Activated naive CD4-positive, alpha-beta T cell treated with anti-CD3 and anti-CD28 coated beads, Interleukin-2, amount 50 U/mL, for 72 hours (primary cell): ENCODE results near the gene KRT17. TPM values are rescaled to one million over a fixed set of nuclear protein-coding genes. Genes with fewer than 3 reads are reported as not detected.

ENCODE experiments used
- ATAC-seq, 2 donors: fragments of 150-1000 bp; cut with Tn5 transposase; 2 replicates each; pipeline ENCODE4 v1.10.0; 2021; ENCODE audit warnings: mild to moderate bottlenecking in 2 of 2, moderate library complexity in 2 of 2
- DNase-seq, 2 donors: peaks; one replicate each; pipeline ENCODE4 v3.0.0; 2021 to 2022; ENCODE audit warnings: low spot score in 2 of 2
- H3K27ac Mint-ChIP-seq, 2 donors: one replicate each; pipeline ENCODE4 v1.8.0; 2022; ENCODE audit warnings: mild to moderate bottlenecking in 2 of 2, mixed read lengths in 2 of 2
- H3K36me3 Mint-ChIP-seq, 2 donors: one replicate each; pipeline ENCODE4 v1.8.0; 2022; ENCODE audit warnings: mixed read lengths in 2 of 2
- H3K9me3 Mint-ChIP-seq, 2 donors: one replicate each; pipeline ENCODE4 v1.8.0; 2022; ENCODE audit warnings: mixed read lengths in 2 of 2
- total RNA-seq, 2 donors: library from RNA; stranded (reverse); gene quantifications; one replicate each; pipeline ENCODE4 v1.2.3, GENCODE V29; 2022

The KRT17 gene
- total RNA-seq, 2 donors from 2014 or later, result 0.50 TPM; not detected in 1

DNA sequence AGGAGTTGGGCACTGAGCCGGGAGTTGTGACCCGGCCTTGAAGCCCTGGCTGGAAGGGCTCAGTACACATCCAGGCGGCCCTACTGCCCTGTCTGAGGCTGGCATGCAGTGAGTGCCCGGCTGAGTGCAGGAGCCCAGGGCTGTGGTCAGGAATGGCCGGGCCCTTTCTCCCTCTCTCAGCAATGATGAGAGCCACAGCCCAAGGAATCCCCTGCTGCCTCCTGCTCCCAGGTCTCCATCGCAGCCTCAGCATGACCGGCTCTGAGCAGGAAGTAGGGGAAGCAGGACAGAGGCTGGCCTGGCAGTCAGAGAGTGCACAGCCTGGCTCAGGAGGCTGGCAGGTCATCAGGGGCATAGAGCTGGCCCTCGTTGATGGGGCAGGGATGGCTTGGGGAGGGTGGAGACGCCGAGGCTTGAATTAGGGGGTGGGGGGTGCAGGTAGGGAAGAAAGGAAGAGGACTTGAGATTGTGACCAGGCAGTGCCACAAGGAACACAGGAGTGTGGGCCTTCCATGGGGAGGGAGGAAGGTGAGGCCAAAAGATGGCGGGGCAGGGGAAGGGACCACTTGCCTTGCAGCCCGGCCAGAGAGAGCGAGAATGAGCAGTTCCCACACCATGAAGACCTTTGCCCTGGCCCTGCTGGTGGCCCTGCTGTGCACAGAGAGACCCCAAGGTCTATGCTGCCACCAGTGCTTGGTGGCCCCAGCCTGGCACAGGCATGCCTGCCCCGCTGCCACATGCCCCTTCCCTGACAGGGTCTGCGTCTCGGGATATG, 32.1 kb upstream of the KRT17 start:
- Mint-ChIP-seq H3K27ac (no peak overlapping the region), H3K36me3 (no peaks in the 10 kb centered on the region), H3K9me3 (no peaks in the 10 kb centered on the region)
- DNase-seq (no peak), ATAC-seq (no peak)

DNA sequence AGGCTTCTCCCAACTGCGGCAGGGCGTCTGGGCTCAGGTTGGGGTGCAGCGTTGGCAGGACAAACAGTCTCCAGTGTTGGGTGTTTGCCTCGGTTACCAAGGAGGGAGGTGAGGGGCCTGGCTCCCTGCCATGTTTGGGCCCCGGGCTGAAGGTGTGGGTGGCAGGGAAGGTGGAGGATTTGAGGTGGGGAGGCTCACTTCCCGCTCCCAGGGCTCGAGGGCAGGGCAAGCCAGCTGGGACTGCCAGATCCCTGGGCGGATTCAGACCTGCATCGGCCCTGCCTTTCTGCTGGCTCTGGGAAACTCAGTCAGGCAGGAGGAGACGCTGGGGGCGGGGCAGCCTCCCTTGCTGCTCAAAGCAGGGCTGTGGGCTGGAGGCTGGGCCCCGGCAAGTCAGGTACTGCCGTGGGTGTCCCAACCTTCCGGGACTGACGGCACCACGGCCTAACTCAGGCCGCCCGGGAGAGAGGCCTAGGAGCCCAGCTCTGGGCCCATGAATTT, 31.3 kb upstream of the KRT17 start:
- Mint-ChIP-seq H3K36me3 (no peaks in the 10 kb centered on the region), H3K9me3 (no peaks in the 10 kb centered on the region), H3K27ac (no peak overlapping the region)
- no peak for ATAC-seq
- DNase-seq, result no peak

- H3K9me3 Mint-ChIP-seq, result no peaks in the 10 kb centered on the region
- no peak overlapping the region for H3K27ac Mint-ChIP-seq
- no peak for ATAC-seq
- no peaks in the 10 kb centered on the region for H3K36me3 Mint-ChIP-seq
- DNase-seq, result no peak
Measured at GRCh38 chr17:41654678-41655607, 30.6 kb upstream of the KRT17 start.

DNA sequence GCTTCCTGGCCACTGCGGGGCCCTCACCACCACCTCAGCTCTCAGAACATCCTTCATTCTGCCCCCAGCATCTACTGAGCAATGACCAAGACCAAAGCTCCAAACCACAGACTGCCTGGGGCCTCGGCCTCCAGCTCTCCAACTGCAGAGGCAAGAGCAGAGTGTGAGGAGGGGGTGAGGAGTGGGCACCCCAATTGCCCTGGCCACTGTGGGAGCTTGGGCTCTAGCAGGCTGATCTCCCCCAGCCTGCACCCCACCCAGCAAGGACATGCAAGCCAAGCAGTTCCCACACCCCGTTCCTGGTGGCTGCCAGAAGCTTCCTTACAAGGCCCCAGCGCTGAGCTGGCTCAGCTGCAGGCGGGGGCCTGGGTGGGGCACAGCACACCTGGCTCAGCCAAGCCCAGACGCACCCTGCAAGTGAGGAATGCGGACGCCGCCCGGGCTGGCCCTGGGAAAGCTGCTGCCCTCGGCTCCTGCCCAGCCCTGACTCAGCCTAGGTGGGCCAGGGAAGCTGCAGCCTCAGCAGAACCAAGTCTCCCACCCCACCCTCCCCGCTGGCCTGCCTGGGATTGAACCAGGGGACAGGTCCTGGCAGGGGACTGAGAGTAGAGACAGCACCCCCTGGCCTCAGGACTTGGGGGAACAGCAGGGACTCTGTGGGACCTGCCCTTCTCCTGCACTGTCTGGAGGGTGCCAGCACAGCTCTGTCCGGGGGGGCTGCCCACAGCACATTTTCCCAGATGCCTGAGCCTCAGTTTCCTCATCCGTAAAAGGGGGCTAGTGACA, 29.7 kb upstream of the KRT17 start:
- H3K9me3 Mint-ChIP-seq, result no peaks in the 10 kb centered on the region
- no peak for DNase-seq
- no peak for ATAC-seq
- no peak overlapping the region for H3K27ac Mint-ChIP-seq
- H3K36me3 Mint-ChIP-seq, result no peaks in the 10 kb centered on the region

GRCh38 chr17:41653421-41653820, 29.0 kb upstream of the KRT17 start:
- H3K27ac Mint-ChIP-seq, result no peak overlapping the region
- ATAC-seq (no peak), DNase-seq (no peak)
- H3K36me3 Mint-ChIP-seq, result no peaks in the 10 kb centered on the region
- no peaks in the 10 kb centered on the region for H3K9me3 Mint-ChIP-seq

GRCh38 chr17:41652461-41652970, 28.1 kb upstream of the KRT17 start:
- no peak for ATAC-seq
- H3K9me3 Mint-ChIP-seq, result no peaks in the 10 kb centered on the region

GRCh38 chr17:41651625-41652460, 27.5 kb upstream of the KRT17 start:
- no peaks in the 10 kb centered on the region for H3K36me3 Mint-ChIP-seq
- no peak overlapping the region for H3K27ac Mint-ChIP-seq
- ATAC-seq (no peak), DNase-seq (no peak)
- no peaks in the 10 kb centered on the region for H3K9me3 Mint-ChIP-seq

More at GRCh38 chr17:41652461-41652970, 28.1 kb upstream of the KRT17 start:
- no peak for DNase-seq
- Mint-ChIP-seq H3K36me3 (no peaks in the 10 kb centered on the region), H3K27ac (no peak overlapping the region)

DNA sequence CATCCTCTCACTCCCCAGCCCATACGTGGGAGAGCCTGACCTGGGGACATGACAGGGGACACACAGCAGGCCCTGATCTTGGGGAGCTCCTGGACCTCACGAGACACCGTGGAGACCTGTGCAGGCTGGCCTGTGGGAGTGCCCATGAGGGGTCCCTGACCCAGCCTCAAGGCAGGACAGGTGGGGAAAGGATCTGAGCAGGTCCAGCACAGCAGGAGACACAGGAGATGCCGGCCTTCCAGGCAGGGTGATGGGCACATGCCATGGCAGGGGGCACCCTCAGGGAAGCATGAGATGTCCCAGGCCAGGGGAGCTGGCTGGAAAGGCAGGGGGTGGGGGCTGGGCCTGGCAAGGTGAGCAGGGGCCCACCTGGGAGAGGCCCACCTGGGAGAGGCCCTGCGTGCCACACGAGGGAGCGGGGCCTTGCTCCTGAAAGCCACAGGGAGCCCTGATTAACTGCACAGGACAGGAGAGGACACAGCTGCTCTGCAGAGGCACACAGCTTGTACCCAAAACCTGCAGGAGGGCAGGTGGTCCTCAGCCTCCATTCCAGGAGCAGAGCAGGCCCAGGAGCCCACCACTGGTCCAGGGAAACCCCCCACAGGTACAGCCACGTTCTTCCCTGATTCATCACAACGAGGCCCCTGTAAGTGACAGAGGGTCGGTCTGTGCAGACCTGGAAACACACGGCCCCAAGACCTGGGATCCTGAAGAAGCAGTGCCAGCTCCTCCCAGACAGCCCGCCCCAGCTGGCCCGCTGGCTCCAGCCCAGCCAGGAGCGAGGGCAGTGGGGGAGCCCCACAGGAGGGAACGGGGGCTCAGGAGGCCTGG, 26.6 kb upstream of the KRT17 start:
- ATAC-seq (no peak), DNase-seq (no peak)
- Mint-ChIP-seq H3K9me3 (no peaks in the 10 kb centered on the region), H3K27ac (no peak overlapping the region), H3K36me3 (no peaks in the 10 kb centered on the region)

DNA sequence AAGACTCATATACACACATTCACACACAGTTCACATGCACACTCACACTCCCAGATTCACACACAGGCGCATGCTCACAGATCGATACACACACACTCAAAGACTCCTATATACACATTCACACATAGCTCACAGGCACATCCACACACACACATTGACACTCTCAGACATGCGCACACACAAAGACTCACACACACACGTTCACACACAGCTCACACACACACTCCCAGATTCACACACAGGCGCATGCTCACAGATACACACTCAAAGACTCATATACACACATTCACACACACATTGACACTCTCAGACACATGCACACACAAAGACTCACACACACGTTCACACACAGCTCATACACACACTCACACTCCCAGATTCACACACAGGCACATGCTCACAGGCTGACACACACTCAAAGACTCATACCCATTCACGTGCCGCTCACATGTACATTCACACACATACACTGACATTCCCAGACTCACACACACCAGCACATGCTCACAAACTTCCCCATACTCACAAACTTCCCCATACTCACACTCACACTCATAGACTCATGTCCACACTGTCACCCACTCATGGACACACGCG, 25.6 kb upstream of the KRT17 start:
- H3K9me3 Mint-ChIP-seq, result no peaks in the 10 kb centered on the region
- DNase-seq (no peak), ATAC-seq (no peak)
- H3K27ac Mint-ChIP-seq, result no peak overlapping the region
- no peaks in the 10 kb centered on the region for H3K36me3 Mint-ChIP-seq

- DNase-seq, result peak; percentile 84 to 94
- Mint-ChIP-seq H3K27ac (peak overlapping the region in 1 of 2 donors; percentile 63), H3K9me3 (no peaks in the 10 kb centered on the region), H3K36me3 (no peaks in the 10 kb centered on the region)
- peak; percentile 90 to 93 for ATAC-seq
Measured at GRCh38 chr17:41648411-41649195, 24.2 kb upstream of the KRT17 start.

GRCh38 chr17:41647940-41648410, 23.6 kb upstream of the KRT17 start:
- no peaks in the 10 kb centered on the region for H3K36me3 Mint-ChIP-seq
- no peak overlapping the region for H3K27ac Mint-ChIP-seq
- ATAC-seq, result peak; percentile 83 to 87

GRCh38 chr17:41647038-41647813, 22.9 kb upstream of the KRT17 start:
- H3K9me3 Mint-ChIP-seq, result no peaks in the 10 kb centered on the region
- H3K27ac Mint-ChIP-seq, result no peak overlapping the region
- no peaks in the 10 kb centered on the region for H3K36me3 Mint-ChIP-seq
- no peak for ATAC-seq
- DNase-seq, result no peak

More at GRCh38 chr17:41647940-41648410, 23.6 kb upstream of the KRT17 start:
- DNase-seq, result peak; percentile 83 to 97
- no peaks in the 10 kb centered on the region for H3K9me3 Mint-ChIP-seq
